MM.1S (cell line): ENCODE results near the gene ZNF566.

ENCODE experiments used
- DNase-seq: peaks from one replicate; pipeline ENCODE4 v3.0.0-alpha.2; 2015
- H2AFZ ChIP-seq: fragments of 300-600 bp; sonication (generic); 2 replicates; pipeline ENCODE4 v1.6.0; 2016; ENCODE audit warnings: antibody characterized with exemption, low read length
- H3F3A ChIP-seq: fragments of 300-600 bp; sonication (generic); 2 replicates; pipeline ENCODE4 v1.6.1; 2016; ENCODE audit warnings: mild to moderate bottlenecking, antibody characterized with exemption, low read length, moderate library complexity, mixed read lengths; ENCODE audit not compliant: insufficient read depth
- H3K27ac ChIP-seq: fragments of 300-600 bp; sonication (generic); 2 replicates; pipeline ENCODE4 v1.5.1; 2016; ENCODE audit warnings: mild to moderate bottlenecking, low read length
- H3K27me3 ChIP-seq: fragments of 300-600 bp; sonication (generic); replicated peaks from 2 replicates; pipeline ENCODE4 v1.6.0; 2016; ENCODE audit warnings: low read length; ENCODE audit not compliant: insufficient read depth
- H3K36me3 ChIP-seq: fragments of 300-600 bp; sonication (generic); replicated peaks from 2 replicates; pipeline ENCODE4 v1.6.1; 2016; ENCODE audit warnings: mild to moderate bottlenecking, low read length, mixed read lengths; ENCODE audit not compliant: insufficient read depth
- H3K4me1 ChIP-seq: fragments of 300-600 bp; sonication (generic); 2 replicates; pipeline ENCODE4 v1.6.1; 2016; ENCODE audit warnings: low read length, mixed read lengths
- H3K4me2 ChIP-seq: fragments of 300-600 bp; sonication (generic); 2 replicates; pipeline ENCODE4 v1.6.0; 2016; ENCODE audit warnings: low read depth, low read length
- H3K4me3 ChIP-seq: fragments of 300-600 bp; sonication (generic); 2 replicates; pipeline ENCODE4 v1.5.1; 2016; ENCODE audit warnings: low read length, mixed read lengths
- H3K79me2 ChIP-seq: fragments of 300-600 bp; sonication (generic); 2 replicates; pipeline ENCODE4 v1.6.1; 2016; ENCODE audit warnings: mixed run types, low read length, mixed read lengths
- H3K9ac ChIP-seq: fragments of 300-600 bp; sonication (generic); 2 replicates; pipeline ENCODE4 v1.6.1; 2016; ENCODE audit warnings: low read length, mixed read lengths
- H3K9me2 ChIP-seq: fragments of 300-600 bp; sonication (generic); replicated peaks from 2 replicates; pipeline ENCODE4 v1.6.1; 2016; ENCODE audit warnings: mild to moderate bottlenecking, low read length, mixed read lengths; ENCODE audit not compliant: insufficient read depth
- H3K9me3 ChIP-seq: fragments of 300-600 bp; sonication (generic); replicated peaks from 2 replicates; pipeline ENCODE4 v1.6.1; 2016; ENCODE audit warnings: mild to moderate bottlenecking, low read length, mixed read lengths; ENCODE audit not compliant: insufficient read depth
- H4K20me1 ChIP-seq: fragments of 300-600 bp; sonication (generic); 2 replicates; pipeline ENCODE4 v1.6.1; 2016; ENCODE audit warnings: mild to moderate bottlenecking, low read length, moderate library complexity, mixed read lengths; ENCODE audit not compliant: insufficient read depth
- EZH2 ChIP-seq: fragments of 300-600 bp; sonication (generic); optimal IDR thresholded peaks from 2 replicates; pipeline ENCODE3; 2017; ENCODE audit warnings: low read depth, mild to moderate bottlenecking, antibody characterized with exemption, low read length, mixed read lengths
- EZH2phosphoT487 ChIP-seq: fragments of 300-600 bp; sonication (generic); IDR thresholded peaks from 2 replicates; pipeline ENCODE4 v1.6.1; 2018; ENCODE audit warnings: antibody characterized with exemption, low read length
- TF ChIP-seq, protein P1 (sequence below): fragments of 300-600 bp; sonication (generic); IDR thresholded peaks from 2 replicates; pipeline ENCODE4 v1.5.1; 2016; ENCODE audit warnings: antibody characterized with exemption, low read length, mixed read lengths

Gene ZNF566

DNA sequence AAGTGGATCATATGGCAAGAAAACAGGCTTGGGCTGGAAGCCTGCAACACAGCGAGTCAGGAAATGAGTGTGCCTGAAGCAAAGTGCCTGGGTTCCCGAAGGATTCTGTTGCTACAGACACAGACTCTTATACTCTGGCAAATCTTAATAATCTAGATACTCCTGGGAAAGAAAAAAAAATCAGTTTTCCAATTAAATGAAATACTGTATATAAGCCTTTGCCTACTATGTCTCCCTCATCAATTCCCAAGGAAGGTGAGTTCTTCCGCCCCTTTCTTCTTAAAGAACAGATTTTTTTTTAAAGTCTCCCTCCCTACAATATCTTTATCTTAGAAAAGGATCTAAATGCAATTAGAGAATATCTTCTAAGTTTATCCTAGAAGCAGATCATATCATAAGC, 81.3 kb downstream of the ZNF566 start:
- Histone ChIP-seq H3K9me3 (0 out of 2 replicates have a peak, but pooled peaks cover 3% of the 10 kb centered on the region), H3K4me2 (no peak overlapping the region), H3K36me3 (no peaks in the 10 kb centered on the region), H3K9ac (no peak overlapping the region), H3K4me3 (no peak overlapping the region), H3K79me2 (no peaks in the 10 kb centered on the region), H3K4me1 (no peaks in the 10 kb centered on the region), H2AFZ (no peak overlapping the region), H3F3A (no peaks in the 10 kb centered on the region), H4K20me1 (no peaks in the 10 kb centered on the region), H3K27me3 (no peaks in the 10 kb centered on the region), H3K27ac (no peak overlapping the region), H3K9me2 (no peaks in the 10 kb centered on the region)
- DNase-seq: no peak
- TF ChIP-seq, protein P1, sequence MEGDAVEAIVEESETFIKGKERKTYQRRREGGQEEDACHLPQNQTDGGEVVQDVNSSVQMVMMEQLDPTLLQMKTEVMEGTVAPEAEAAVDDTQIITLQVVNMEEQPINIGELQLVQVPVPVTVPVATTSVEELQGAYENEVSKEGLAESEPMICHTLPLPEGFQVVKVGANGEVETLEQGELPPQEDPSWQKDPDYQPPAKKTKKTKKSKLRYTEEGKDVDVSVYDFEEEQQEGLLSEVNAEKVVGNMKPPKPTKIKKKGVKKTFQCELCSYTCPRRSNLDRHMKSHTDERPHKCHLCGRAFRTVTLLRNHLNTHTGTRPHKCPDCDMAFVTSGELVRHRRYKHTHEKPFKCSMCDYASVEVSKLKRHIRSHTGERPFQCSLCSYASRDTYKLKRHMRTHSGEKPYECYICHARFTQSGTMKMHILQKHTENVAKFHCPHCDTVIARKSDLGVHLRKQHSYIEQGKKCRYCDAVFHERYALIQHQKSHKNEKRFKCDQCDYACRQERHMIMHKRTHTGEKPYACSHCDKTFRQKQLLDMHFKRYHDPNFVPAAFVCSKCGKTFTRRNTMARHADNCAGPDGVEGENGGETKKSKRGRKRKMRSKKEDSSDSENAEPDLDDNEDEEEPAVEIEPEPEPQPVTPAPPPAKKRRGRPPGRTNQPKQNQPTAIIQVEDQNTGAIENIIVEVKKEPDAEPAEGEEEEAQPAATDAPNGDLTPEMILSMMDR: no peak
- TF ChIP-seq EZH2phosphoT487 (no peak), EZH2 (no peak)

DNA sequence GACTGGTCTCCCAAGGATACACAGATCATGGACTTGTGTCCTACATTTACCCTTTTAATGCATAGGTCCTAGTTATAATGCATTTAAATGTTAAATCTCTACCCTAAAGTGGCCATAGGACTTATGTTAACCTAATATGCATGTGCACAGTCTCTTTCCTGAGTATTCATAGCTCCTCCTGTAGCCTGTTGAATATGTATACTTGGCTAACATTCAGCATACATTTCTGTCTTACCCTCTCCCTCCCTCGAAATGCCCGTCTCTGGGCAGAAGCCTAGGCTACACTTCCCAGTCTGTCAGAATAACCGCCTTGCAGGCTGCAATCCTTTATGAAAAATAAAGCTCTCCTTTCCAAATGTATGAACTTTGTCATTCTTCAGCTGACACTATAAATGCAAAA, 84.9 kb downstream of the ZNF566 start:
- Histone ChIP-seq H3K9ac (no peak overlapping the region), H3K9me2 (no peaks in the 10 kb centered on the region), H4K20me1 (no peaks in the 10 kb centered on the region), H3K27ac (no peak overlapping the region), H2AFZ (no peak overlapping the region), H3K27me3 (no peaks in the 10 kb centered on the region), H3K4me1 (no peaks in the 10 kb centered on the region), H3K4me2 (no peak overlapping the region), H3K9me3 (0 out of 2 replicates have a peak, but pooled peaks cover 3% of the 10 kb centered on the region), H3K4me3 (no peak overlapping the region), H3K79me2 (no peaks in the 10 kb centered on the region), H3K36me3 (no peaks in the 10 kb centered on the region), H3F3A (no peaks in the 10 kb centered on the region)
- no peak for DNase-seq
- TF ChIP-seq EZH2phosphoT487 (no peak), EZH2 (no peak)
- TF ChIP-seq, protein P1: no peak

DNA sequence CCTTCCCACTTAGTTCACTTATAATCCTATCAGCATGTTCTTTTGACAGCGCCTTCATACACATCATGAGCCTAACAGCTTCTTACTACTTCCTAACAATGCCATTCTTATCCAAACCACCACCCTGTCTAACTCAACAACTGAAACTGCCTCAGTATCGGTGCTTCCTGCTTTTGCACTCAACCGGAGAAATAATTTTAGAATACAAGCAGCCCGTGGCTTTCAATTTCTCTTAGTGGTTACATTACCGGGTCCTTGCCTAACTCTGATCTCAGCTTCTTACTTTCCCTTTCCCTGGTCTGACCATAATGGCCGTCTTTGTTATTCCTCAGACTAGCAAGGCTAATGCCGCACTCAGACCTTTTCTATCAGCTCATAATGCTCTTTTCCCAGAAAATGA, 87.9 kb downstream of the ZNF566 start:
- H3K4me1 ChIP-seq: no peaks in the 10 kb centered on the region
- no peaks in the 10 kb centered on the region for H3K9me2 ChIP-seq
- no peak for TF ChIP-seq EZH2
- TF ChIP-seq EZH2phosphoT487: no peak
- H3K4me2 ChIP-seq: no peak overlapping the region
- no peak overlapping the region for H3K4me3 ChIP-seq
- H3K9ac ChIP-seq: no peak overlapping the region
- no peaks in the 10 kb centered on the region for H3K27me3 ChIP-seq
- no peak overlapping the region for H3K27ac ChIP-seq
- no peaks in the 10 kb centered on the region for H4K20me1 ChIP-seq
- H3F3A ChIP-seq: no peaks in the 10 kb centered on the region
- H2AFZ ChIP-seq: no peak overlapping the region
- no peak for DNase-seq
- no peaks in the 10 kb centered on the region for H3K79me2 ChIP-seq
- no peaks in the 10 kb centered on the region for H3K9me3 ChIP-seq
- H3K36me3 ChIP-seq: no peaks in the 10 kb centered on the region

DNA sequence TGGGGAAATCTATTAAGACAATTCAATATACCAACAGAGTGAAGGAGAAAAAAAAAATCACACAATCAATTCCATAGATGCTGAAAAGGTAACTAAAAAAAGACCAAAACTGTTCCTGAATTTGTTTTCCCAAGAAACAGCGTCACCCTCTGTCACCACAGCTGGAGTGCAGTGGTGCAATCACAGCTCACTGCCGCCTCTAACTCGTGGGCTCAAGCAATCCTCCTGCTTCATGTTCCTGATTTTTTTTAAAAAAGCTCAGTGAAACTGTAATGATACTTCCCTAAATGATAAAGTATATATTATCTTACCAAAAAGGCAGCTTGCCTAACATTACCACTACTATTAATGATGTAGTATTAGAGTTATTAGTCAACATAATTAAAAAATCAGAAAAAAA, 90.8 kb downstream of the ZNF566 start:
- Histone ChIP-seq H3K27me3 (no peaks in the 10 kb centered on the region), H3K36me3 (no peaks in the 10 kb centered on the region), H3K4me3 (no peak overlapping the region), H3K27ac (no peak overlapping the region), H3K4me1 (no peaks in the 10 kb centered on the region), H3K9me3 (no peaks in the 10 kb centered on the region), H4K20me1 (no peaks in the 10 kb centered on the region), H3F3A (no peaks in the 10 kb centered on the region), H3K4me2 (no peak overlapping the region), H2AFZ (no peak overlapping the region), H3K79me2 (no peaks in the 10 kb centered on the region), H3K9me2 (no peaks in the 10 kb centered on the region), H3K9ac (no peak overlapping the region)
- TF ChIP-seq EZH2: no peak
- TF ChIP-seq EZH2phosphoT487: no peak
- TF ChIP-seq, protein P1: no peak
- no peak for DNase-seq
